G401 (cell line): ENCODE data around the gene WDR91. TPM values are rescaled to one million over a fixed set of nuclear protein-coding genes. Genes with fewer than 3 reads are reported as not detected.
"Not testable (repeated sequence)": the region's sequence is repeated elsewhere in the genome, so short reads cannot be mapped to it uniquely, and the experiment has no call there.

Source experiments
- DNase-seq: peaks from one replicate; pipeline ENCODE4 v3.0.0-alpha.2; 2015; ENCODE audit warnings: low spot score
- in situ Hi-C: cut with HindIII; loops from 2 replicates; pipeline ENCODE4 v1.10.0; 2016; ENCODE audit warnings: low sequenced_read_pairs, mixed read lengths
- total RNA-seq: library from RNA; depleted of rRNA; stranded (reverse); fragments of >200 nt; shearing (Covaris generic); gene quantifications from 2 replicates; pipeline ENCODE4 v1.2.3, GENCODE V29; 2014

Gene WDR91
- total RNA-seq, 1 experiment from 2014 or later, result 9.9 TPM

DNA sequence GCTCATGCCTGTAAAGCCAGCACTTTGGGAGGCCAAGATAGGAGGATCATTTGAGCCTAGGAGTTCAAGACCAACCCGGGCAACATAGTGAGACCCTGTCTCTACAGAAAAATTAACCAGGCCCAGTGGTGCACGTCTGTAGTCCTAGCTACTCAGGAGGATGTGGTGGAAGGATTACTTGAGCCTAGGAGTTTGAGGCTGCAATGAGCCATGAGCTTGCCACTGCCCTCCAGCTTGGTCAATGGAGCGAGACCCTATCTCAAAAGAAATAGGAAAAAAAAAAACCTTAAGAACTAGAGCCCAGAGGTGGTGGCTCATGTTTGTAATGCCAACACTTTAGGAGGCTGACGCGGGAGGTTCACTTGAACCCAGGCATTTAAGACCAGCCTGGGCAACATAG lies 24.5 kb upstream of the WDR91 start:
- in situ Hi-C loops, result no loop called here
- DNase-seq, result no peak

DNA sequence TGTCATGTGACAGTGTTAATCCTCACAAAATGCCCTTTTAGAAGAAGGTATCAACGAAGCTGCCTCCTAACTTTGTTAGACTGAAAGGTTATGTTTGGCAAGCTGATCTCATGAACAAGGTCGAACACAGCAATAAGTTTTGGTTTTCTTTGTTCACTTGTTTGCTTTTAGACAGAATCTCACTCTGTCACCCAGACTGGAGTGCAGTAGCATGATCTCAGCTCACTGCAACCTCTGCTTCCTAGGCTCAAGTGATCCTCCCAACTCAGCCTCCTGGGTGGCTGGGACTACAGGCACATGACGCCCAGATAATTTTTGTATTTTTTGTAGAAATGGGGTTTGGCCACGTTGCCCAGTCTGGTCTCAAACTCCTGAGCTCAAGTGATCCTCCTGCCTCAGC lies 23.4 kb upstream of the WDR91 start:
- in situ Hi-C loops, result no loop called here
- no peak for DNase-seq

DNA sequence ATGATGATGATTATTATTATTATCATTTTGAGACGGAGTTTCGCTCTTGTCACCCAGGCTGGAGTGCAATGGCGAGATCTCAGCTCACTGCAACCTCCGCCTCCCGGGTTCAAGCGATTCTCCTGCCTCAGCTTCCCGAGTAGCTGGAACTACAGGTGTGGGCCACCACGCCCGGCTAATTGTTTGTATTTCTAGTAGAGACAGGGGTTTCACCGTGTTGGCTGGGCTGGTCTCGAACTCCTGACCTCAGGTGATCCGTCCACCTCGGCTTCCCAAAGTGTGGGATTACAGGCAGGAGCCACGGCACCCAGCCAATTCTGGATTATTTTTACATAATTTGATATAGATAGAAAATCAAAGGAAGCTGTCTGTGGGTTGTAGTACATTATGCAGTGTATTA lies 22.8 kb upstream of the WDR91 start:
- in situ Hi-C loops, DNase-seq: not testable (repeated sequence)

- no peak for DNase-seq
- in situ Hi-C loops, result no loop called here
These were observed 22.2 kb upstream of the WDR91 start, which contains the start of gene STRA8 for GRCh38 chr7:135233570-135233969. STRA8 (plus strand) TSS chr7:135233838; CDS start chr7:135240525, 6,687 bp downstream.

DNA sequence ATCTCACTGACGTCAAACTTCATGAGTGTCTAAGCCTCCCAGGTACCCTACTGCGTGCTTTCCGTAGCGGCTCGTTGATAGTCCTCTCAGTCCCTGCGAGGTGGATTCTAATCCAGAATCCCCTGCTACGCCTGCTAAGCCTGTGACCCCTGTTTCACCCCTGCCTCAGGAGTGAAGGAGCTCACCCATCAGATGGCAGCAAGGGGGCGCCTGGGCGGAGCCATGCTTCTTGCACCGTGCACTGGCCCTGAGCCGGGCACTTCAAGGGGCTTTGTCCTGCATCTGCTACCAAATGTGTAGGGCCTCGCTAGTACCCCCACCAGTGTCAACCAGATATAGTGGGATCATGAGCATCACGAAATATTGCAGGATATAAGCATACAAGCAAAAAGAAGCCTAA lies 21.4 kb upstream of the WDR91 start:
- in situ Hi-C loops, result no loop called here
- DNase-seq, result no peak

DNA sequence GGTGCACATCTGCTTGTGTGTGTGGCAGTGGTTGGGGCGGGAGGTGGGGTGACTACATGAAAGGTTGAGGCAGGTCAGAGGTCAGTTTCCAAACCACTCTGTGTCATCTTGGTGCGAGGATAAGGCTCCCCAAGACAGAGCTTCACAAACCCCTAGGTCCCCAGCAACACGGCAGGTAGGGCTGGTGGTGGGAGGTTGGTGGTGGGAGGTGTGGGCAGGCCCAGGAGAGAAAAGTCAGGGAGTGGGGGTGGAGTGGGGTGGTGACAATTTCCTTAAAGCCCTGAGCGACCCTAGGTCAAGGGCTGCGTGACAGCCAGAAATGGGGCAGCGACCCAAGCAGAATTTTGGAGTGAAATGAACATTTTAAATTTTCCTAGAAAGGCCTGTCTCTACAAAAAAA lies 20.8 kb upstream of the WDR91 start:
- DNase-seq, result no peak
- in situ Hi-C loops, result no loop called here

GRCh38 chr7:135231686-135232085 lies 20.4 kb upstream of the WDR91 start:
- no peak for DNase-seq
- in situ Hi-C loops, result no loop called here

- in situ Hi-C loops, result no loop called here
- DNase-seq, result no peak
These were observed 12.7 kb upstream of the WDR91 start for GRCh38 chr7:135224027-135224426.

DNA sequence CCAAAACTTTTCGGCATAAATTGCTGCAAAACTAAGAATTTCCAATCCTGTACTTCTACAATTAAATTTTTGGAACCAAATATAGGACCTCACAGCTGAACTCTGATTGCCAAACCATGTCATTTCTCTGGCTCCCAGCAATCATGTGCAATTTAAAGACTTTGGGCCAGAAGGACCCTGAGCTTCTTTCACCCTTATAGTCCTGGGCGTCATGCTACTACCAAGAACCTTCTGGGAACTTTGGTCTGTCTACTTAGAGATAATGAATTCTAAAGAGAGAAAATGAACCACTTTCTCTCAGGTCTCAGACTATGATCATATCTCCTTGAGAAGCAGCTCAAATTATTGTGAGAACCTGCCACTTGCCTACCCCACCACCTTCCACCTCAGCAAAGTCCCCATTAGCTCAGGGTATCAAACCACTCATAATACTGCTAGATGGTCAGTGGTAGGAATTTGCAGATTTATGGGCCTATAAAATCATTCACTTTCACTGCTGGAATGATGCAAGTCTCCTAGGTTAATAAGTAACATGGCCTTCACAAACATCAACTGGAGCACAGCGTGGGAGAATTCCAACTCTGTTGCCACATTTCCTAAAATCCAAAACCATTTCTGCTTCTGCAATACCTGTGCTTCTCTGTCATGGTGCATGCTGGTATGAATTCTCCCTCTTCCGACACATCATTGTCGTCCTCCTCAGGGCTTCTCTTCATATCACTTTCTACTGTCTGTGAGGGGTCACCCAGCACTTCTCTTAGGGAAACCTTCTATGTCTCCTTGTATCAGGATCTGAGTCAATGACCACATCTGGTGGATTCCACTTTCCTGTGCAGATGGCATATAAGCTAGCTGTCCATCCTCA lies 6.6 kb upstream of the WDR91 start:
- in situ Hi-C loops, result no loop called here

GRCh38 chr7:135215698-135216097 lies 4.4 kb upstream of the WDR91 start:
- DNase-seq, result no peak
- in situ Hi-C loops, result no loop called here

More for the DNA sequence above, 6.6 kb upstream of the WDR91 start:
- no peak for DNase-seq

GRCh38 chr7:135215180-135215579 lies 3.9 kb upstream of the WDR91 start:
- in situ Hi-C loops, result no loop called here
- no peak for DNase-seq

DNA sequence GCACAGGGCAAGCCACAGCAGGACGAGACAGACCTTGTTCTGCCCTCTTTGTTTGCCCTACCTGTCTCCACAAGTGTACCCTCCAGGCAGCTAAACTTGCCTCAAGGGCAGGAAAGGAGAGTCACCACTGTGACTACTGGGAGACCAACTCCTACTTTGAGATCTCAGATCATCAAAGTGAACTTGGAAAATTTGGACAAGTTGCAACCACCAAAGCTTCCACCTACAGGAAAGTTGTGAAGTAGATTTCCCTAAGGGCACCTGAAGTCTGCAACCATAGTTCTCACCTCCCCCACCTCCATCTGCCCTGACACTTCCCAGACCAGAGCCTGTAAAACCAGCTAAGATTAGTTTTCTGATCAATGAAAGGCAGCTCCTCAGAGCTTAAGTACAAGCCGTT lies 2.5 kb upstream of the WDR91 start:
- in situ Hi-C loops, result no loop called here

DNA sequence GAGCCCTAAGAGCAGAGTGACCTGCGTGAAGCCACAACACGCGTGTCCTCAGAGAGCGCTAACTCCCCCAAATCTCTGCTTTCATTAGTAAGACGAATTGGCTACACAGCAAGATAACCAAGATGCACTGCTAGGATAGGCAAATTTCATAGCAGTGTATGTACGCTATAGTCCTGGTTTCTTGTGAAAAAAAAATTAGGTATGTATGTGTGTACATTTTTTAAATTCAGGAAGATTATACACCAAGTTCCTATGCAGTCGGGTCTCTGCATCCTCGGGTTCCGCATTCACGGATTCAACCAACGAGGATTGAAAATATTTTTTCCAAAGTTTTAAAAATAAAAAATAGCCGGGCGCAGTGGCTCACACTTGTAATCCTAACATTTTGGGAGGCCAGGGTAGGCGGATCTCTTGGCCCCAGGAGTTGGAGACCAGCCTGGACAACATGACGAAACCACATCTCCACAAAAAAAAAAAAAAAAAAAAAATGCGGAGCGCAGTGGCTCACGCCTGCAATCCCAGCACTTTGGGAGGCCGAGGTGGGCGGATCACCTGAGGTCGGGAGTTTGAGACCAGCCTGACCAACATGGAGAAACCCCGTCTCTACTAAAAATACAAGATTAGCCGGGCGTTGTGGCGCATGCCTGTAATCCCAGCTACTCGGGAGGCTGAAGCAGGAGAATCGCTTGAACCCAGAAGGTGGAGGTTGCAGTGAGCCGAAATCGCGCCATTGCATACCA lies 790 bp upstream of the WDR91 start:
- peak; percentile 73 for DNase-seq
- in situ Hi-C loops, result not testable (repeated sequence)

More for the DNA sequence above, 2.5 kb upstream of the WDR91 start:
- DNase-seq, result no peak

- peak; percentile 56 for DNase-seq
- in situ Hi-C loops, result no loop called here
These were observed 493 bp downstream of the WDR91 start for GRCh38 chr7:135210888-135211178.

DNA sequence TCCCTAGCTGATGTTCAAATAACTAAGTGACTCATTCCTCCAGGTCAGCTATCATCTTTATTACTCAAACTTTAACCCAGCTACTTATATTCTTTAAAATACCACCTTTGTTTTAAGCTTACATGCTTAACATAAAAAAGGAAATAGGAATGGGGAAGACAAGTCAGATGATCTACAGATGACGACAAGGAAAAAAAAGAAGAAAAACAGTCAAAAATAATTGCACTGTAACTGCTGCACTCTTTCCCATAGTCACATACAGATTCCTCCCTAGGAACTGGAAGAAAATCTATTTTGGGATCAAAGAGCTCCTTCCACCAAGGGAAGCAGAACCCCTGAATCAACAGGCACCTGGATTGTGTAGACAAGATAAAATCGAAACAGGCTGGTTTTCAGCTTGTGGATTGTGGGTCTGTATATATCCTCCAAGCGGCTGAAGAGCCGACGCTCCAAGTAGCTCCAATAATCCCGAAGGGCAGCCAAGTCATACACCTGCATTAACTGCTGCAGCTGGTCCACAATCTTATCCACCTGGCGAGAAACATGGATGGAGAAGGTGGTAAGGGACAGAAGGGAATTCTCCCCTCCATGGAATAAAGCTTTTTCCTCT lies 2.0 kb downstream of the WDR91 start:
- in situ Hi-C loops, result no loop called here
- no peak for DNase-seq

GRCh38 chr7:135208102-135208793 lies 3.1 kb downstream of the WDR91 start:
- in situ Hi-C loops, result no loop called here
- no peak for DNase-seq

DNA sequence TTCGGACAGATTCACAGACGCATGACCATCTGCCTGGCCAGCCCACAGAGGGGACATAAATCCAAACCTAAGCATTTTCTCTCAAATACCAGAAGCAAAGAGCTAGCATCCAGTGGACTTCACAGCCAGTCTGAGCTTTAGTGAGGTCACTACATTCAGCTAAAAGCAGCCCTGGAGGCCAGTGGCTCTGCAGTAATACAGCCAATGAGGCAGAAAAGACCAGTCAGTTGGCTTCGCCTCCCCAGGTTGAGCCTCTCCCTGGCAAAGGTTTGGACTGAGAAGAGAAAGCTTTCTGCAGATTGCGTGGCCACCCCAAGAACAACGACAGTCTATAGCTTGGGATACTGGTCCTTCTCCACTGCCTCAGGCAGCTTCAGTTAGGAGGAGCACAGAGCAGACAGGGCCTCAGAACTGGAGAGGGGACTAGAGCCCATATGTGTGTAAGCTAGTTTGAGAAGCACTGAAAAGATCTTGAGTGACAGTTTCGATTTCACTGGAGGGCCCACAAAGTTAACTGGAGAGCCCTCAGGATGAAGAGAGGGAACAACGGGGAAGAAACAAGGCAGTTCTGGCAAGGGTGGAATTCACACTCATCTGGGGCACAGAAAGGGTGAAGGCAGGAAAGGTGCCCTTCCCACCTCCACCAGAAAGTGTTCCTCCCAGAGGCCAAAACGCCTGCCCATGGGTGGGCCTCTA lies 3.8 kb downstream of the WDR91 start:
- in situ Hi-C loops, result no loop called here
- peak; percentile 34 for DNase-seq

GRCh38 chr7:135206941-135207391 lies 4.4 kb downstream of the WDR91 start:
- in situ Hi-C loops, result no loop called here
- no peak for DNase-seq

- no peak for DNase-seq
- in situ Hi-C loops, result no loop called here
These were observed 5.5 kb downstream of the WDR91 start for GRCh38 chr7:135205850-135206249.
